HepG2 (cell line): ENCODE results near the gene FGA. TPM values are rescaled to one million over a fixed set of nuclear protein-coding genes. Genes with fewer than 3 reads are reported as not detected.
A peak's percentile ranks its signal among the peaks of the same experiment; 100 is the strongest.

Source experiments
- ATAC-seq: fragments of 200-7000 bp; cut with Tn5 transposase; 3 replicates; pipeline ENCODE4 v1.9.1; 2020; ENCODE audit warnings: mild to moderate bottlenecking, moderate library complexity
- BruUV-seq: library from RNA; stranded (reverse); fragments of 400-500 nt; replicated peaks from 2 replicates; lab custom pipeline; 2021; lab: Mats Ljungman, UMichigan
- CTCF ChIA-PET: fragments of 300-600 bp; formaldehyde crosslinking; extraction: SDS; loops from one replicate; lab custom pipeline; 2021; ENCODE audit warnings: low total read pairs, inconsistent platforms, low intra/inter-chr PET ratio; lab: Yijun Ruan, JAX
- POLR2A ChIA-PET: fragments of 350-600 bp; sonication (Branson Sonifier 250); formaldehyde crosslinking; loops from one replicate; lab custom pipeline; 2020; ENCODE audit warnings: antibody characterized with exemption, inconsistent platforms; lab: Yijun Ruan, JAX
- DNase-seq: peaks from one replicate; pipeline ENCODE4 v3.0.0-alpha.2; 2015; ENCODE audit warnings: low spot score
- FAIRE-seq: peaks from 3 replicates; lab custom pipeline; 2011; peaks lifted over from hg19 to GRCh38; lab: Jason Lieb, UNC
- H2AFZ ChIP-seq: one replicate; pipeline ENCODE4 v1.6.1; 2011; ENCODE audit warnings: low read length, inconsistent platforms
- H3K27ac ChIP-seq: fragments of 300-600 bp; 3 replicates; pipeline ENCODE4 v1.8.0; 2011; ENCODE audit warnings: mixed run types, mild to moderate bottlenecking, mixed read lengths, low read length, inconsistent platforms; ENCODE audit not compliant: insufficient read depth; ENCODE audit errors: extremely low read length
- H3K27me3 ChIP-seq, 2 experiments: fragments of 200-600 bp in 1 of 2; 2 replicates in 1 of 2; 3 replicates in 1 of 2; pipeline versions ENCODE4 v1.6.0 to v1.8.0; 2011; ENCODE audit warnings: low read length in 2 of 2, mild to moderate bottlenecking in 2 of 2, moderate library complexity in 2 of 2, inconsistent platforms in 1 of 2; ENCODE audit not compliant: insufficient read depth in 2 of 2, control insufficient read depth in 1 of 2
- H3K36me3 ChIP-seq, 2 experiments: fragments of 200-600 bp in 1 of 2; replicated peaks in 1 of 2; 2 replicates in 1 of 2; 3 replicates in 1 of 2; pipeline versions ENCODE4 v1.5.1 to v1.8.0; 2011; ENCODE audit warnings: low read length in 2 of 2, inconsistent platforms in 1 of 2; ENCODE audit not compliant: insufficient read depth in 2 of 2, control insufficient read depth in 1 of 2
- H3K4me1 ChIP-seq: 2 replicates; pipeline ENCODE4 v1.5.1; 2012; ENCODE audit warnings: low read length, inconsistent platforms; ENCODE audit not compliant: insufficient read depth
- H3K4me2 ChIP-seq: 2 replicates; pipeline ENCODE4 v1.6.0; 2011; ENCODE audit warnings: low read depth, low read length, inconsistent platforms
- H3K4me3 ChIP-seq, 3 experiments: fragments of 200-600 bp in 1 of 3; sonication (generic), shearing (Covaris generic) in 1 of 3; replicated peaks in 1 of 3; 2 replicates each; pipeline ENCODE4 v1.5.1; 2011 to 2016; ENCODE audit warnings: low read length in 3 of 3, inconsistent platforms in 2 of 3, low read depth in 2 of 3, mild to moderate bottlenecking in 2 of 3, control low read depth in 1 of 3, mixed read lengths in 1 of 3; ENCODE audit not compliant: insufficient read depth in 1 of 3
- H3K79me2 ChIP-seq: one replicate; pipeline ENCODE4 v1.6.1; 2011; ENCODE audit warnings: low read length, inconsistent platforms; ENCODE audit not compliant: insufficient read depth
- H3K9ac ChIP-seq: 2 replicates; pipeline ENCODE4 v1.6.0; 2011; ENCODE audit warnings: mild to moderate bottlenecking, low read depth, low read length, inconsistent platforms; ENCODE audit not compliant: insufficient read depth
- H3K9me3 ChIP-seq: 2 replicates; pipeline ENCODE4 v1.5.1; 2012; ENCODE audit warnings: mild to moderate bottlenecking, low read length
- H4K20me1 ChIP-seq: 2 replicates; pipeline ENCODE4 v1.6.0; 2011; ENCODE audit warnings: inconsistent platforms, mild to moderate bottlenecking, low read length, moderate library complexity; ENCODE audit not compliant: insufficient read depth
- CENPX ChIP-seq: sonication (generic); formaldehyde crosslinking; IDR thresholded peaks from 2 replicates; pipeline ENCODE4 v1.9.0; 2021; ENCODE audit warnings: mild to moderate bottlenecking, missing genetic modification reagents, moderate library complexity
- ISL2 ChIP-seq: sonication (generic); formaldehyde crosslinking; IDR thresholded peaks from 2 replicates; pipeline ENCODE4 v1.5.0; 2020; ENCODE audit warnings: missing genetic modification reagents
- KAT2B ChIP-seq: fragments of 150-350 bp; IDR thresholded peaks from 2 replicates; pipeline ENCODE4 v1.6.1; 2014; ENCODE audit warnings: low read depth, low read length, borderline replicate concordance
- MEIS1 ChIP-seq: sonication (generic); formaldehyde crosslinking; IDR thresholded peaks from 2 replicates; pipeline ENCODE4 v1.9.0; 2021; ENCODE audit warnings: mild to moderate bottlenecking, missing genetic modification reagents, moderate library complexity, borderline replicate concordance
- SALL2 ChIP-seq: sonication (generic); formaldehyde crosslinking; IDR thresholded peaks from 2 replicates; pipeline ENCODE4 v1.8.1; 2023; ENCODE audit warnings: mild to moderate bottlenecking, missing genetic modification reagents, inconsistent platforms
- SSRP1 ChIP-seq: IDR thresholded peaks from 2 replicates; pipeline ENCODE4 v1.6.1; 2016; ENCODE audit warnings: control low read depth
- XBP1 ChIP-seq: sonication (generic); formaldehyde crosslinking; IDR thresholded peaks from 2 replicates; pipeline ENCODE4 v1.5.0; 2020; ENCODE audit warnings: missing genetic modification reagents
- ZC3H4 ChIP-seq: sonication (generic); formaldehyde crosslinking; IDR thresholded peaks from 2 replicates; pipeline ENCODE4 v1.4.0; 2020; ENCODE audit warnings: missing genetic modification reagents, borderline replicate concordance
- ZIK1 ChIP-seq: sonication (generic); formaldehyde crosslinking; IDR thresholded peaks from 2 replicates; pipeline ENCODE4 v1.5.0; 2020; ENCODE audit warnings: mild to moderate bottlenecking, low read depth, missing genetic modification reagents, borderline replicate concordance
- ZNF124 ChIP-seq: sonication (generic); formaldehyde crosslinking; IDR thresholded peaks from 2 replicates; pipeline ENCODE4 v1.4.0; 2020; ENCODE audit warnings: missing genetic modification reagents
- ZNF20 ChIP-seq: sonication (generic); formaldehyde crosslinking; IDR thresholded peaks from 2 replicates; pipeline ENCODE4 v1.4.0; 2020; ENCODE audit warnings: mild to moderate bottlenecking, moderate library complexity, missing genetic modification reagents
- ZNF558 ChIP-seq: sonication (generic); formaldehyde crosslinking; IDR thresholded peaks from 2 replicates; pipeline ENCODE4 v1.9.0; 2022; ENCODE audit warnings: mild to moderate bottlenecking, missing genetic modification reagents, borderline replicate concordance
- ZNF766 ChIP-seq: sonication (generic); formaldehyde crosslinking; IDR thresholded peaks from 2 replicates; pipeline ENCODE4 v1.5.0; 2020; ENCODE audit warnings: missing genetic modification reagents, borderline replicate concordance
- WGBS: methylation state at CpG from one replicate; pipeline ENCODE4 v1.1.6; 2017; ENCODE audit warnings: low lambda C conversion rate; 5-methylcytosine and 5-hydroxymethylcytosine counted together
- in situ Hi-C: cut with HindIII; loops from 2 replicates; pipeline ENCODE4 v1.10.0; 2017; ENCODE audit warnings: low pct_unique_long_range_greater_than_20kb; ENCODE audit not compliant: extremely low pct_ligation_motif_present
- intact Hi-C: fragments of 100-400 bp; cut with micrococcal nuclease; formaldehyde crosslinking; loops from one replicate; pipeline ENCODE4 v1.10.0; 2022; ENCODE audit not compliant: unreplicated experiment
- polyA plus RNA-seq, 8 experiments: library from polyadenylated mRNA; depleted of rRNA in 3 of 8; stranded (reverse) in 7 of 8; unstranded in 1 of 8; fragments of >200 nt; fragmentation: Illumina TruSeq in 4 of 8; extraction: Trizol in 4 of 8; gene quantifications; 2 replicates each; pipeline versions ENCODE4 v1.2.1 to v1.2.3, GENCODE V29; 2011 to 2016; ENCODE audit warnings: low read depth in 4 of 8, missing spikeins in 1 of 8, mixed read lengths in 1 of 8; ENCODE audit not compliant: insufficient read depth in 1 of 8
- total RNA-seq, 5 experiments: library from RNA; depleted of rRNA; stranded (reverse); fragments of >200 nt; fragmentation: Illumina TruSeq; extraction: Trizol; gene quantifications; 2 replicates each; pipeline ENCODE4 v1.2.3, GENCODE V29; 2016; ENCODE audit warnings: low read depth in 1 of 5
- TF ChIP-seq, protein P1 (sequence below): IDR thresholded peaks from 2 replicates; pipeline ENCODE4 v1.6.1; 2018; ENCODE audit warnings: missing genetic modification reagents
- TF ChIP-seq, protein P2 (sequence below): sonication (generic); formaldehyde crosslinking; conservative IDR thresholded peaks from 2 replicates; pipeline ENCODE4 v1.4.0; 2020; ENCODE audit warnings: missing genetic modification reagents
- TF ChIP-seq, protein P3 (sequence below): sonication (generic); formaldehyde crosslinking; IDR thresholded peaks from 2 replicates; pipeline ENCODE4 v1.5.1; 2020; ENCODE audit warnings: mild to moderate bottlenecking, missing genetic modification reagents, moderate library complexity
- TF ChIP-seq, protein P4 (sequence below): fragments of 450-650 bp; IDR thresholded peaks from 2 replicates; pipeline ENCODE4 v1.6.1; 2016

The FGA gene
- total and polyA plus RNA-seq, 2 of the 13 experiments (the other 11 are each of a cell fraction or from before 2014, with no cell fraction given), result 640 to 1,523 TPM

DNA sequence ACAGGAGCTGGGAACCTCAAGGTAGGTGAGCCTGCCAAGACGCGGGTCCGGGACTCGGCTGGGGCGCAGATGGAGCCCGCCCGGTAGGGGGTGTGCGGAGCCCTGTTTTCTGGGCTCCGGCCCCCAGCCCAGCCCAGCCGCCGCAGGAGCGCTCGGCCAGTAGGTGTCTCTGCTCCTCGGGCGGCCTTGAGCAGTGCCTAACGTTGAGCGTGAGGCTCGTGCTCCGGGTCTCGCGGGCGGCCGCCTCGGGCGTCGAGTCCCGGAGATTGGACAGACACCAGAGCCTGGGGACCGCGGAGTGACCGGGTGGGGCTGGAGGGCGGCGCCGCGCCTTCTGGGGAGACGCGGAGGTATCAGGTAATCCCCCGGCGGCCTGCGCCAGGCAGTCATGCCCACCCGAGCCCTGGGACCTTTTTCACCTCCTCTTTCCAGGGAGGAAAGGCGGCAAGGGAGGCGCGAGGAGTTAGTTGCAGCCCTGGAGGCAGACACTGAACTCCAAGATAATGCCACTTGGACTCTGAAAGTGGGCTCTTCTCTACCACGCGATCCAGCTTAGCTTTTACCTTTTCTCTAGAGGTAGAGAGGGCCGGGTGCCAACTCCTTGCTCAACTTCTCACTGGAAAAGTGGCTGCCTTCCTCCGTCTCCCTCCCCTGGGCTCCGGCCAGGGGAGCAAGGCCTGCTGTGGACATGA, 36.4 kb upstream of the FGA start:
- Histone ChIP-seq H3K4me1 (peaks cover 18% of the 10 kb centered on the region), H3K9me3 (no peaks in the 10 kb centered on the region), H3K79me2 (no peaks in the 10 kb centered on the region), H3K4me2 (peak overlapping the region; percentile 51), H4K20me1 (no peaks in the 10 kb centered on the region), H3K9ac (no peak overlapping the region), H3K36me3 (no peaks in the 10 kb centered on the region), H3K4me3 (peak overlapping the region in 1 of 3 experiments; percentile 34; a peak in 1 of 6 replicates), H3K27ac (no peak overlapping the region), H3K27me3 (peaks cover 0 to 33% of the 10 kb centered on the region in 2 experiments; a peak in 4 of 5 replicates), H2AFZ (no peak overlapping the region)
- no TSS peak for BruUV-seq
- peak; percentile 99 for ATAC-seq
- DNase-seq, result peak; percentile 49
- 27% methylated on average over 16 of the region's 48 CpGs for WGBS
- ChIA-PET POLR2A (no interaction called here), CTCF (interaction anchor here (1.2 to 2.2 kb wide), 2 partner anchors 77 to 153 kb away, joined by 5 to 8 read pairs; partner anchors contain the start of gene PLRG1)
- no peak for FAIRE-seq
- in situ Hi-C loops (loop anchor here (25.0 kb wide), 2 partner anchors 310 to 735 kb away; no protein-coding TSS in a partner anchor), intact Hi-C loops (no loop called here)
- TF ChIP-seq, protein P1, sequence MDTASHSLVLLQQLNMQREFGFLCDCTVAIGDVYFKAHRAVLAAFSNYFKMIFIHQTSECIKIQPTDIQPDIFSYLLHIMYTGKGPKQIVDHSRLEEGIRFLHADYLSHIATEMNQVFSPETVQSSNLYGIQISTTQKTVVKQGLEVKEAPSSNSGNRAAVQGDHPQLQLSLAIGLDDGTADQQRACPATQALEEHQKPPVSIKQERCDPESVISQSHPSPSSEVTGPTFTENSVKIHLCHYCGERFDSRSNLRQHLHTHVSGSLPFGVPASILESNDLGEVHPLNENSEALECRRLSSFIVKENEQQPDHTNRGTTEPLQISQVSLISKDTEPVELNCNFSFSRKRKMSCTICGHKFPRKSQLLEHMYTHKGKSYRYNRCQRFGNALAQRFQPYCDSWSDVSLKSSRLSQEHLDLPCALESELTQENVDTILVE (CRISPR knock-in tag), result no peak
- no peak for TF ChIP-seq ZNF20
- no peak; the same call in 1 of the 2 replicates for TF ChIP-seq SALL2
- no peak for TF ChIP-seq ZIK1 (CRISPR knock-in tag)
- TF ChIP-seq ZNF124 (CRISPR knock-in tag), result no peak
- peak; percentile 43; the same call in 1 of the 2 replicates for TF ChIP-seq ZNF558 (CRISPR knock-in tag)
- no peak for TF ChIP-seq ZC3H4
- TF ChIP-seq, protein P2, sequence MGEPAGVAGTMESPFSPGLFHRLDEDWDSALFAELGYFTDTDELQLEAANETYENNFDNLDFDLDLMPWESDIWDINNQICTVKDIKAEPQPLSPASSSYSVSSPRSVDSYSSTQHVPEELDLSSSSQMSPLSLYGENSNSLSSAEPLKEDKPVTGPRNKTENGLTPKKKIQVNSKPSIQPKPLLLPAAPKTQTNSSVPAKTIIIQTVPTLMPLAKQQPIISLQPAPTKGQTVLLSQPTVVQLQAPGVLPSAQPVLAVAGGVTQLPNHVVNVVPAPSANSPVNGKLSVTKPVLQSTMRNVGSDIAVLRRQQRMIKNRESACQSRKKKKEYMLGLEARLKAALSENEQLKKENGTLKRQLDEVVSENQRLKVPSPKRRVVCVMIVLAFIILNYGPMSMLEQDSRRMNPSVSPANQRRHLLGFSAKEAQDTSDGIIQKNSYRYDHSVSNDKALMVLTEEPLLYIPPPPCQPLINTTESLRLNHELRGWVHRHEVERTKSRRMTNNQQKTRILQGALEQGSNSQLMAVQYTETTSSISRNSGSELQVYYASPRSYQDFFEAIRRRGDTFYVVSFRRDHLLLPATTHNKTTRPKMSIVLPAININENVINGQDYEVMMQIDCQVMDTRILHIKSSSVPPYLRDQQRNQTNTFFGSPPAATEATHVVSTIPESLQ (CRISPR knock-in tag), result no peak
- TF ChIP-seq ZNF766 (CRISPR knock-in tag), result no peak
- TF ChIP-seq, protein P3, sequence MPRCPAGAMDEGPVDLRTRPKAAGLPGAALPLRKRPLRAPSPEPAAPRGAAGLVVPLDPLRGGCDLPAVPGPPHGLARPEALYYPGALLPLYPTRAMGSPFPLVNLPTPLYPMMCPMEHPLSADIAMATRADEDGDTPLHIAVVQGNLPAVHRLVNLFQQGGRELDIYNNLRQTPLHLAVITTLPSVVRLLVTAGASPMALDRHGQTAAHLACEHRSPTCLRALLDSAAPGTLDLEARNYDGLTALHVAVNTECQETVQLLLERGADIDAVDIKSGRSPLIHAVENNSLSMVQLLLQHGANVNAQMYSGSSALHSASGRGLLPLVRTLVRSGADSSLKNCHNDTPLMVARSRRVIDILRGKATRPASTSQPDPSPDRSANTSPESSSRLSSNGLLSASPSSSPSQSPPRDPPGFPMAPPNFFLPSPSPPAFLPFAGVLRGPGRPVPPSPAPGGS, result no peak
- TF ChIP-seq, protein P4, sequence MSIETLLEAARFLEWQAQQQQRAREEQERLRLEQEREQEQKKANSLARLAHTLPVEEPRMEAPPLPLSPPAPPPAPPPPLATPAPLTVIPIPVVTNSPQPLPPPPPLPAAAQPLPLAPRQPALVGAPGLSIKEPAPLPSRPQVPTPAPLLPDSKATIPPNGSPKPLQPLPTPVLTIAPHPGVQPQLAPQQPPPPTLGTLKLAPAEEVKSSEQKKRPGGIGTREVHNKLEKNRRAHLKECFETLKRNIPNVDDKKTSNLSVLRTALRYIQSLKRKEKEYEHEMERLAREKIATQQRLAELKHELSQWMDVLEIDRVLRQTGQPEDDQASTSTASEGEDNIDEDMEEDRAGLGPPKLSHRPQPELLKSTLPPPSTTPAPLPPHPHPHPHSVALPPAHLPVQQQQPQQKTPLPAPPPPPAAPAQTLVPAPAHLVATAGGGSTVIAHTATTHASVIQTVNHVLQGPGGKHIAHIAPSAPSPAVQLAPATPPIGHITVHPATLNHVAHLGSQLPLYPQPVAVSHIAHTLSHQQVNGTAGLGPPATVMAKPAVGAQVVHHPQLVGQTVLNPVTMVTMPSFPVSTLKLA, result no peak
- no peak for TF ChIP-seq SSRP1
- no peak for TF ChIP-seq XBP1
- TF ChIP-seq CENPX (CRISPR knock-in tag), result no peak
- no peak for TF ChIP-seq MEIS1 (CRISPR knock-in tag)
- 0 out of 2 replicates have a peak, but pooled peaks have one; percentile 17 for TF ChIP-seq ISL2 (CRISPR knock-in tag)
- no peak for TF ChIP-seq KAT2B
